GM23248 (cell line): ENCODE measurements around the gene SPINK14. TPM values are rescaled to one million over a fixed set of nuclear protein-coding genes. Genes with fewer than 3 reads are reported as not detected.

Experiments used
- DNase-seq: peaks from one replicate; pipeline ENCODE4 v3.0.0-alpha.2; 2015
- H2AFZ ChIP-seq: fragments of 200-600 bp; sonication (generic); 2 replicates; pipeline ENCODE4 v1.6.1; 2016; ENCODE audit warnings: antibody characterized with exemption
- H3F3A ChIP-seq: fragments of 200-600 bp; sonication (generic); 2 replicates; pipeline ENCODE4 v1.6.1; 2016; ENCODE audit warnings: mild to moderate bottlenecking, antibody characterized with exemption, mixed run types; ENCODE audit not compliant: insufficient read depth
- H3K27ac ChIP-seq: fragments of 200-600 bp; sonication (generic); 2 replicates; pipeline ENCODE4 v1.5.1; 2016; ENCODE audit warnings: mild to moderate bottlenecking
- H3K27me3 ChIP-seq: fragments of 200-600 bp; sonication (generic); replicated peaks from 2 replicates; pipeline ENCODE4 v1.6.1; 2016; ENCODE audit warnings: mild to moderate bottlenecking; ENCODE audit not compliant: insufficient read depth
- H3K36me3 ChIP-seq: fragments of 200-600 bp; sonication (generic); 2 replicates; pipeline ENCODE4 v1.6.1; 2016; ENCODE audit warnings: low read depth, mild to moderate bottlenecking
- H3K4me1 ChIP-seq: fragments of 200-600 bp; sonication (generic); 2 replicates; pipeline ENCODE4 v1.6.1; 2016; ENCODE audit warnings: mild to moderate bottlenecking; ENCODE audit not compliant: insufficient read depth
- H3K4me2 ChIP-seq: fragments of 200-600 bp; sonication (generic); one replicate; pipeline ENCODE4 v1.6.1; 2016; ENCODE audit warnings: mild to moderate bottlenecking; ENCODE audit not compliant: unreplicated experiment
- H3K4me3 ChIP-seq: fragments of 200-600 bp; sonication (generic); 2 replicates; pipeline ENCODE4 v1.5.1; 2016; ENCODE audit warnings: mild to moderate bottlenecking
- H3K79me2 ChIP-seq: fragments of 200-600 bp; sonication (generic); 2 replicates; pipeline ENCODE4 v1.6.1; 2016; ENCODE audit warnings: mild to moderate bottlenecking; ENCODE audit not compliant: insufficient read depth
- H3K9ac ChIP-seq: fragments of 200-600 bp; sonication (generic); 2 replicates; pipeline ENCODE4 v1.6.1; 2016; ENCODE audit warnings: mild to moderate bottlenecking
- H3K9me2 ChIP-seq: fragments of 200-600 bp; sonication (generic); 2 replicates; pipeline ENCODE4 v1.6.1; 2016; ENCODE audit warnings: mixed run types, mild to moderate bottlenecking, moderate library complexity; ENCODE audit not compliant: insufficient read depth
- H3K9me3 ChIP-seq: fragments of 200-600 bp; sonication (generic); one replicate; pipeline ENCODE4 v1.6.1; 2017; ENCODE audit warnings: low read depth
- H4K20me1 ChIP-seq: fragments of 200-600 bp; sonication (generic); 2 replicates; pipeline ENCODE4 v1.6.0; 2016; ENCODE audit not compliant: insufficient read depth
- EZH2 ChIP-seq: fragments of 200-600 bp; sonication (generic); IDR thresholded peaks from 2 replicates; pipeline ENCODE4 v1.6.1; 2018; ENCODE audit warnings: antibody characterized with exemption, mild to moderate bottlenecking; ENCODE audit not compliant: insufficient read depth, poor library complexity, severe bottlenecking
- EZH2phosphoT487 ChIP-seq: fragments of 200-600 bp; sonication (generic); IDR thresholded peaks from 2 replicates; pipeline ENCODE4 v1.6.1; 2018; ENCODE audit warnings: antibody characterized with exemption, moderate library complexity, mild to moderate bottlenecking, low read depth; ENCODE audit not compliant: insufficient read depth
- WGBS, 2 experiments: methylation state at CpG; one replicate each; pipeline ENCODE4 v1.1.6; 2015 to 2017; ENCODE audit warnings: low lambda C conversion rate in 2 of 2, low coverage in 1 of 2; ENCODE audit errors: missing lambda C conversion rate in 2 of 2; 5-methylcytosine and 5-hydroxymethylcytosine counted together
- in situ Hi-C: fragments of 300-500 bp; cut with MboI; formaldehyde crosslinking; loops from 2 replicates; pipeline ENCODE4 v1.15.0; 2020
- polyA plus RNA-seq: library from polyadenylated mRNA; unstranded; fragments of >200 nt; fragmentation: Nextera tagmentation; extraction: Ambion mirVana; gene quantifications from 2 replicates; pipeline ENCODE4 v1.2.1, GENCODE V29; 2016
- total RNA-seq: library from RNA; depleted of rRNA; stranded (reverse); fragments of >200 nt; shearing (Covaris generic); gene quantifications from 2 replicates; pipeline ENCODE4 v1.2.3, GENCODE V29; 2014

SPINK14 gene
- total and polyA plus RNA-seq, 2 experiments from 2014 or later: not detected

DNA sequence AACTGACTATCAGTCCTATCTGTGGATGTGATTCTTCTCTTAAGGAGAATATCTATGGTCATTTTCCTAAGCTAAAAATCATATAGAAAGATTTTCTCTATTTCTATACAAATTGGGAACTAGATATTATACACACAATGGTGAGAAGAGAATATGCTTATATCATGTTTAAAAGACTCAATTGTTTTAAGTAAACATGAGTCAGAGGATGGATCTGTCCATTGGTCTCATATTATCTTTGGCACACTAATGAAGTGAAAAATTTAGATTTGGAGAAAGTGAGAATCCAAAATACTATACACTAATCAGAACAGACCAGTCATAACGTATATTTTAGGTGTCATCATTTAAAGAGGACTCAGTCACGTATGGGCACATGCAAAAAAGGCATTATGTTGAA lies 16.5 kb upstream of the SPINK14 start:
- Histone ChIP-seq H2AFZ (no peak overlapping the region), H3K9ac (no peak overlapping the region), H3K79me2 (no peaks in the 10 kb centered on the region), H3F3A (no peaks in the 10 kb centered on the region), H3K4me1 (no peaks in the 10 kb centered on the region), H3K27ac (no peak overlapping the region), H3K36me3 (no peaks in the 10 kb centered on the region), H3K27me3 (no peaks in the 10 kb centered on the region), H3K4me2 (no peak overlapping the region), H3K9me2 (no peaks in the 10 kb centered on the region), H3K4me3 (no peak overlapping the region), H4K20me1 (no peaks in the 10 kb centered on the region), H3K9me3 (no peaks in the 10 kb centered on the region)
- in situ Hi-C loops: no loop called here
- WGBS, 2 experiments: 0 to 6% methylated on average over 2 of the region's 2 CpGs
- DNase-seq: no peak
- TF ChIP-seq EZH2 (no peak), EZH2phosphoT487 (no peak)

DNA sequence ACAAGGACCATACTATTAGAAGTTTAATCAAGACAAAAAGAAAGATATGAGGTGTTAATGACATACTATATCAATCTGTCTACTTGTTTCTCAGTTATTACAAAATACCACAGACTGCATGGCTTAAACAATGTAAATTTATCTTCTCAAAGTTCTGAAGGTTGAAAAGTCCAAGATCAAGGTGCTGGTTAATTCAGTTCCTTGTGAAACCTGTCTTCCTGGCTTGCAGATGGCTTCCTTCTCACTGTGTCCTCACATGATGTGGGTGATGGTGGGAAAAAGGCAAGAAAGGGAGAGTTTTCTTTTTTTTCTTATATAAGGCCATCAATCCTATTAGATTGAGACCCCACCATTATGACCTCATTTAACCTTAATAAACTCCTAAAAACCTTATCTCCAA lies 15.6 kb upstream of the SPINK14 start:
- no peak for DNase-seq
- no peaks in the 10 kb centered on the region for H3K79me2 ChIP-seq
- no peaks in the 10 kb centered on the region for H3K9me2 ChIP-seq
- in situ Hi-C loops: no loop called here
- H3K4me2 ChIP-seq: no peak overlapping the region
- no peak overlapping the region for H2AFZ ChIP-seq
- H3K9ac ChIP-seq: no peak overlapping the region
- H3K27me3 ChIP-seq: no peaks in the 10 kb centered on the region
- no peaks in the 10 kb centered on the region for H3K9me3 ChIP-seq
- no peak overlapping the region for H3K27ac ChIP-seq
- no peaks in the 10 kb centered on the region for H3K4me1 ChIP-seq
- no peak overlapping the region for H3K4me3 ChIP-seq
- H3F3A ChIP-seq: no peaks in the 10 kb centered on the region
- TF ChIP-seq EZH2phosphoT487: no peak
- no peak for TF ChIP-seq EZH2
- no peaks in the 10 kb centered on the region for H3K36me3 ChIP-seq
- no peaks in the 10 kb centered on the region for H4K20me1 ChIP-seq

DNA sequence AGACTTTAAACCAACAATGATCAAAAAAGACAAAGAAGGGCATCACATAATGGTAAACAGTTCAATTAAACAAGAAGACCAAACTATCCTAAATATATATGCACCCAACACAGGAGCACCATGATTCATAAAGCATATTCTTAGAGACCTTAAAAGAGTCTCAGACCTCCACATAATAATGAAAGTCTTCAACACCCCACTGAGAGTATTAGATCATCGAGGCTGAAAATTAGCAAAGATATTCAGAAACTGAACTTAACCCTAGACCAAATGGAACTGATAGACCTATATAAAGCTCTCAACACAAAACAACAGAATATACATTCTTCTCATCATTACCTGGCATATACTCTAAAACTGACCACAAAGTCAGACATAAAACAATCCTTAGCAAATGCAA lies 11.7 kb upstream of the SPINK14 start:
- Histone ChIP-seq H3K79me2 (no peaks in the 10 kb centered on the region), H3K4me3 (no peak overlapping the region), H3K9ac (no peak overlapping the region), H3K36me3 (no peaks in the 10 kb centered on the region), H3K27me3 (no peaks in the 10 kb centered on the region), H3F3A (no peaks in the 10 kb centered on the region), H4K20me1 (no peaks in the 10 kb centered on the region), H3K27ac (no peak overlapping the region), H3K9me3 (no peaks in the 10 kb centered on the region), H3K4me2 (no peak overlapping the region), H3K9me2 (no peaks in the 10 kb centered on the region), H2AFZ (no peak overlapping the region), H3K4me1 (no peaks in the 10 kb centered on the region)
- WGBS, 2 experiments: 21 to 32% methylated on average over 1 of the region's 1 CpG
- in situ Hi-C loops: no loop called here
- no peak for TF ChIP-seq EZH2
- TF ChIP-seq EZH2phosphoT487: no peak
- DNase-seq: no peak

DNA sequence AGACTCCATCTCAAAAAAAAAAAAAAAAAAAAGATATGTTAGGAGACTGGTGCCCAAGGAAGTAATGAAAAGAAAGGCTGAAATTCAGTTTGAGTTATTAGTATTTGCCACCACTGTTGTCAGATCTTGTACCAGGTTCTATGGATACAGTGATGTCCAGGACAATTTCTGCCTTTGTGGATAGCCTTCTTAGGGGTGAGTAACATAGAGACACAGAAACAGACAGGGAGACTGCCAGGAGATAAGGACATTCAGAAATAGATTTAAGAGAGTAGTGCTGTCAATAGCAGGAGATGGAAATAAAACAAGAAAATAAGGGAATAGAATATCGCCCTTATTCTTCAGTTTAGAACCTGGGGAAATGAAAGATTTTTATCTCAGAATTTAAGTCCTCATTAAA lies 6.3 kb upstream of the SPINK14 start:
- Histone ChIP-seq H3K9me3 (no peaks in the 10 kb centered on the region), H3F3A (no peaks in the 10 kb centered on the region), H3K36me3 (no peaks in the 10 kb centered on the region), H3K4me2 (no peak overlapping the region), H3K9ac (no peak overlapping the region), H4K20me1 (no peaks in the 10 kb centered on the region), H3K27me3 (no peaks in the 10 kb centered on the region), H3K9me2 (no peaks in the 10 kb centered on the region), H3K4me1 (no peaks in the 10 kb centered on the region), H3K79me2 (no peaks in the 10 kb centered on the region), H2AFZ (no peak overlapping the region), H3K4me3 (no peak overlapping the region), H3K27ac (no peak overlapping the region)
- 38 to 44% methylated on average over 1 of the region's 1 CpG for WGBS, 2 experiments
- DNase-seq: no peak
- TF ChIP-seq EZH2 (no peak), EZH2phosphoT487 (no peak)
- in situ Hi-C loops: loop anchor here (10.0 kb wide), 1 partner anchor 313 kb away; no protein-coding TSS in a partner anchor

DNA sequence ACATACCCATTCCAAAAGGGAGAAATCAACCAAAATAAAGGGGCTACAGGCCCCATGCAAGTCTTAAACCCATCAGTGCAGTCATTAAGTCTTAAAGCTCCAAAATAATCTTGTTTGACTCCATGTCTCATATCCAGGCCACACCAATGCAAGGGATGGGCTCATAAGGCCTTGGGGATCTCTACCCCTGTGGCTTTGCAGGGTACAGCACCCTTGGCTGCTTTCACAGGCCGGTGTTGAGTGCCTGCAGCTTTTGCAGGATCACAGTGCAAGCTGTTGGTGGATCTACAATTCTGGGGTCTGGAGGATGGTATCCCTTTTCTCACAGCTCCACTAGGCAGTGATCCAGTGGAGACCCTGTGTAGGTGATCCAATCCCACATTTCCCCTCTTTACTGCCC lies 5.0 kb upstream of the SPINK14 start:
- Histone ChIP-seq H3K27me3 (no peaks in the 10 kb centered on the region), H3K4me2 (no peak overlapping the region), H3K79me2 (no peaks in the 10 kb centered on the region), H3K9ac (no peak overlapping the region), H3K27ac (no peak overlapping the region), H4K20me1 (no peaks in the 10 kb centered on the region), H3K36me3 (no peaks in the 10 kb centered on the region), H3K4me1 (no peaks in the 10 kb centered on the region), H3K9me3 (no peaks in the 10 kb centered on the region), H2AFZ (no peak overlapping the region), H3K4me3 (no peak overlapping the region), H3F3A (no peaks in the 10 kb centered on the region), H3K9me2 (no peaks in the 10 kb centered on the region)
- in situ Hi-C loops: loop anchor here (10.0 kb wide), 1 partner anchor 311 kb away; no protein-coding TSS in a partner anchor
- TF ChIP-seq EZH2: no peak
- no peak for TF ChIP-seq EZH2phosphoT487
- no peak for DNase-seq
- 15% methylated on average over 1 of the region's 1 CpG for WGBS, 2 experiments
